ENCODE measurements around the gene CNOT1. TPM values are rescaled to one million over a fixed set of nuclear protein-coding genes. Genes with fewer than 3 reads are reported as not detected.

Gene CNOT1
- total and polyA plus RNA-seq, 4 donors, result 34.0 to 131 (median 78.5) TPM

GRCh38 chr16:58556678-58557077, 72.9 kb downstream of the CNOT1 start:
- no peak for DNase-seq (ENCODE audit: low spot score)
- no peak overlapping the region for H3K9ac ChIP-seq (ENCODE audit: low read depth in 1 of 2, low read length in 2 of 2)
- 88% methylated on average over 2 of the region's 2 CpGs for WGBS
- no peak overlapping the region for H3K27ac ChIP-seq (ENCODE audit: low read depth in 1 of 2, low read length in 2 of 2)
- H3K9me3 ChIP-seq (ENCODE audit: control insufficient read depth in 4 of 4, low read length in 3 of 4), result no peaks in the 10 kb centered on the region
- H3K27me3 ChIP-seq (ENCODE audit: control insufficient read depth in 4 of 4, insufficient read depth in 4 of 4, low read length in 3 of 4), result no peaks in the 10 kb centered on the region
- H3K4me1 ChIP-seq (ENCODE audit: control insufficient read depth in 4 of 4, insufficient read depth in 4 of 4, low read length in 3 of 4), result no peaks in the 10 kb centered on the region
- no peak overlapping the region for H3K4me3 ChIP-seq (ENCODE audit: low read depth in 1 of 3, low read length in 3 of 3)
- peaks cover 14 to 78% (median 72%) of the 10 kb centered on the region in 4 donors for H3K36me3 ChIP-seq (ENCODE audit: control insufficient read depth in 4 of 4, insufficient read depth in 3 of 4, low read depth in 1 of 4, low read length in 3 of 4)
- TF ChIP-seq EGR1 (IDR thresholded peaks at IDR 0.05; ENCODE audit: low read depth in 2 of 2) (no peak), RXRA (IDR thresholded peaks at IDR 0.05) (no peak), GABPA (IDR thresholded peaks at IDR 0.05 in 1 of 2, conservative IDR thresholded peaks at IDR 0.05 in 1 of 2) (no peak), HNF4G (IDR thresholded peaks at IDR 0.05) (no peak), HNF4A (conservative IDR thresholded peaks at IDR 0.05) (no peak)
- TF ChIP-seq, protein P1, sequence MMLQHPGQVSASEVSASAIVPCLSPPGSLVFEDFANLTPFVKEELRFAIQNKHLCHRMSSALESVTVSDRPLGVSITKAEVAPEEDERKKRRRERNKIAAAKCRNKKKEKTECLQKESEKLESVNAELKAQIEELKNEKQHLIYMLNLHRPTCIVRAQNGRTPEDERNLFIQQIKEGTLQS (IDR thresholded peaks at IDR 0.05), result no peak

GRCh38 chr16:58551496-58551895, 78.1 kb downstream of the CNOT1 start:
- H3K4me1 ChIP-seq (ENCODE audit: control insufficient read depth in 4 of 4, insufficient read depth in 4 of 4, low read length in 3 of 4), result no peaks in the 10 kb centered on the region
- no peaks in the 10 kb centered on the region for H3K9me3 ChIP-seq (ENCODE audit: control insufficient read depth in 4 of 4, low read length in 3 of 4)
- no peak for DNase-seq (ENCODE audit: low spot score)
- TF ChIP-seq ZBTB33 (IDR thresholded peaks at IDR 0.05) (no peak), SP1 (IDR thresholded peaks at IDR 0.05) (no peak), EGR1 (IDR thresholded peaks at IDR 0.05; ENCODE audit: low read depth in 2 of 2) (no peak), NR2F2 (IDR thresholded peaks at IDR 0.05) (no peak), FOXA2 (IDR thresholded peaks at IDR 0.05) (no peak), JUND (IDR thresholded peaks at IDR 0.05) (no peak), RAD21 (IDR thresholded peaks at IDR 0.05) (no peak), RXRA (IDR thresholded peaks at IDR 0.05) (no peak), FOXA1 (IDR thresholded peaks at IDR 0.05) (no peak), HNF4A (conservative IDR thresholded peaks at IDR 0.05) (no peak)
- TF ChIP-seq, protein P2, sequence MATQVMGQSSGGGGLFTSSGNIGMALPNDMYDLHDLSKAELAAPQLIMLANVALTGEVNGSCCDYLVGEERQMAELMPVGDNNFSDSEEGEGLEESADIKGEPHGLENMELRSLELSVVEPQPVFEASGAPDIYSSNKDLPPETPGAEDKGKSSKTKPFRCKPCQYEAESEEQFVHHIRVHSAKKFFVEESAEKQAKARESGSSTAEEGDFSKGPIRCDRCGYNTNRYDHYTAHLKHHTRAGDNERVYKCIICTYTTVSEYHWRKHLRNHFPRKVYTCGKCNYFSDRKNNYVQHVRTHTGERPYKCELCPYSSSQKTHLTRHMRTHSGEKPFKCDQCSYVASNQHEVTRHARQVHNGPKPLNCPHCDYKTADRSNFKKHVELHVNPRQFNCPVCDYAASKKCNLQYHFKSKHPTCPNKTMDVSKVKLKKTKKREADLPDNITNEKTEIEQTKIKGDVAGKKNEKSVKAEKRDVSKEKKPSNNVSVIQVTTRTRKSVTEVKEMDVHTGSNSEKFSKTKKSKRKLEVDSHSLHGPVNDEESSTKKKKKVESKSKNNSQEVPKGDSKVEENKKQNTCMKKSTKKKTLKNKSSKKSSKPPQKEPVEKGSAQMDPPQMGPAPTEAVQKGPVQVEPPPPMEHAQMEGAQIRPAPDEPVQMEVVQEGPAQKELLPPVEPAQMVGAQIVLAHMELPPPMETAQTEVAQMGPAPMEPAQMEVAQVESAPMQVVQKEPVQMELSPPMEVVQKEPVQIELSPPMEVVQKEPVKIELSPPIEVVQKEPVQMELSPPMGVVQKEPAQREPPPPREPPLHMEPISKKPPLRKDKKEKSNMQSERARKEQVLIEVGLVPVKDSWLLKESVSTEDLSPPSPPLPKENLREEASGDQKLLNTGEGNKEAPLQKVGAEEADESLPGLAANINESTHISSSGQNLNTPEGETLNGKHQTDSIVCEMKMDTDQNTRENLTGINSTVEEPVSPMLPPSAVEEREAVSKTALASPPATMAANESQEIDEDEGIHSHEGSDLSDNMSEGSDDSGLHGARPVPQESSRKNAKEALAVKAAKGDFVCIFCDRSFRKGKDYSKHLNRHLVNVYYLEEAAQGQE (IDR thresholded peaks at IDR 0.05), result no peak
- TF ChIP-seq, protein P1 (IDR thresholded peaks at IDR 0.05), result no peak
- no peaks in the 10 kb centered on the region for H3K27me3 ChIP-seq (ENCODE audit: control insufficient read depth in 4 of 4, insufficient read depth in 4 of 4, low read length in 3 of 4)
- H3K27ac ChIP-seq (ENCODE audit: low read depth in 1 of 2, low read length in 2 of 2), result no peak overlapping the region
- no peak overlapping the region for H3K9ac ChIP-seq (ENCODE audit: low read depth in 1 of 2, low read length in 2 of 2)
- 88% methylated on average over 3 of the region's 3 CpGs for WGBS
- no peak overlapping the region for H3K4me3 ChIP-seq (ENCODE audit: low read depth in 1 of 3, low read length in 3 of 3)
- H3K36me3 ChIP-seq (ENCODE audit: control insufficient read depth in 4 of 4, insufficient read depth in 3 of 4, low read depth in 1 of 4, low read length in 3 of 4), result peaks cover 13 to 90% (median 84%) of the 10 kb centered on the region in 4 donors

All from liver (tissue), 9 donors.